Left ventricle myocardium inferior (tissue), 1 donor: Measurements from ENCODE around the gene PRRG3. TPM values are rescaled to one million over a fixed set of nuclear protein-coding genes. Genes with fewer than 3 reads are reported as not detected.

Experiments used
- DNase-seq: peaks from one replicate; pipeline ENCODE4 v3.0.0-alpha.2; 2020
- H3K27ac ChIP-seq: fragments of 200-600 bp; replicated peaks from 2 replicates; pipeline ENCODE4 v1.8.0; 2021
- H3K27me3 ChIP-seq: fragments of 200-600 bp; 2 replicates; pipeline ENCODE4 v1.8.0; 2021; ENCODE audit warnings: low read depth
- H3K36me3 ChIP-seq: fragments of 200-600 bp; 2 replicates; pipeline ENCODE4 v1.8.0; 2021
- H3K4me1 ChIP-seq: fragments of 200-600 bp; 2 replicates; pipeline ENCODE4 v1.8.0; 2021
- H3K4me3 ChIP-seq: fragments of 200-600 bp; 2 replicates; pipeline ENCODE4 v1.8.0; 2021; ENCODE audit warnings: mild to moderate bottlenecking, moderate library complexity
- H3K9me3 ChIP-seq: fragments of 200-600 bp; replicated peaks from 2 replicates; pipeline ENCODE4 v1.8.0; 2021
- CTCF ChIP-seq: fragments of 200-600 bp; IDR thresholded peaks from 2 replicates; pipeline ENCODE4 v1.8.0; 2021; ENCODE audit warnings: antibody characterized with exemption, mild to moderate bottlenecking, borderline replicate concordance
- intact Hi-C: fragments of 100-400 bp; cut with micrococcal nuclease; formaldehyde crosslinking; loops from one replicate; pipeline ENCODE4 v1.11.0; 2022
- total RNA-seq: library from RNA; stranded (reverse); fragmentation: NEBNext Ultra II Directional; extraction: Animal tissue kit (Norgen Biotek cat#: 25700); gene quantifications from one replicate; pipeline ENCODE4 v1.2.1, GENCODE V29; 2021
- donor health status: DM: no; HTN: yes; CAD: no; lungs with severe emphysema.

Gene PRRG3
- total RNA-seq, 1 donor from 2014 or later: 2.7 TPM

- intact Hi-C loops: no loop called here
- no peaks in the 10 kb centered on the region for H3K36me3 ChIP-seq
- no peak for TF ChIP-seq CTCF
Measured at GRCh38 chrX:151726751-151727150, 31.5 kb downstream of the PRRG3 start.

DNA sequence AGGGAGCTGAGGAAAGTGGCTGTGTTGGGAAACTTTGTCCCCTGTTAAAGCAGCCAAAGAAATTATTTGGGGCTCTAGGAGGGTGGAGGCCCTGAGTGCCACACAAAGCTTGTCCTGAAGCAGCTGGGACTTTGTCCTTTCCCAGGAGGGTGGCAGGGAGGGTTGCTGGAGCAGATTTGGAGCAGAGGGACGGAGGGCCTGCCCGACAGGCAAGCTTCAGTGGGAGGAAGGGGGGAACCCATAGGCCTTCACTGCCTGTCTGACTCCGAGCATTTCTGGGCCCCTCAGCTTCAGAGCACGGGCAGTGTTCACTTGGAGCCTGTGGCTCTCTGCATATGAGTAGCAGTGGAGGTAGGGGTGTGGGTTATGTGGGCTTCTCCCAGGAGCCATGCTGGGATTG, 32.1 kb downstream of the PRRG3 start:
- Histone ChIP-seq H3K36me3 (no peaks in the 10 kb centered on the region), H3K4me3 (no peak overlapping the region), H3K27ac (no peak overlapping the region), H3K9me3 (no peaks in the 10 kb centered on the region), H3K4me1 (peaks cover 21% of the 10 kb centered on the region), H3K27me3 (no peaks in the 10 kb centered on the region)
- intact Hi-C loops: no loop called here
- no peak for DNase-seq
- no peak for TF ChIP-seq CTCF

More at GRCh38 chrX:151726751-151727150, 31.5 kb downstream of the PRRG3 start:
- DNase-seq: no peak
- Histone ChIP-seq H3K4me1 (peaks cover 22% of the 10 kb centered on the region), H3K27ac (no peak overlapping the region), H3K4me3 (no peak overlapping the region), H3K9me3 (no peaks in the 10 kb centered on the region), H3K27me3 (no peaks in the 10 kb centered on the region)

- H3K27me3 ChIP-seq: no peaks in the 10 kb centered on the region
- no peak for DNase-seq
- no peaks in the 10 kb centered on the region for H3K9me3 ChIP-seq
- H3K36me3 ChIP-seq: no peaks in the 10 kb centered on the region
- no peak for TF ChIP-seq CTCF
- no peak overlapping the region for H3K4me3 ChIP-seq
- peaks cover 11% of the 10 kb centered on the region for H3K4me1 ChIP-seq
- H3K27ac ChIP-seq: no peak overlapping the region
- intact Hi-C loops: no loop called here
Measured at GRCh38 chrX:151729056-151729725, 33.9 kb downstream of the PRRG3 start.

DNA sequence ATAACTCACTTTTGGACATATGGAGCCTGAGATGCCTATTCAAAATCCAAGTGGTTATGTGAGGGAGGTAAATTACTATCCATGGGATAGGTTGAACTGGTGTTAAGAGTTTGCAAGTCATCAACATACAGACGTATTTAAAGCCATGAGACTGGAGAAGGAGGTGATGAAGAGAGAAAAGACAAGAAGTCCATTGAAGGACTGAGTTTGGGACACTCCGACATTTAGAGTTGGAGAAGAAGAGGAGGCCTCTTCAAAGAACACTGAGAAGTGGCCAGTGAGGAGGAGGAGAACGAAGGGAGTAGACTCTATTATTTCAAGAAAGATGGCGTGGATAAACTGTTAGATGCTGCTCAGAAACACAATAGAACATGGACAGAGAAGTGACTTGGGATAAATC, 39.2 kb downstream of the PRRG3 start, which contains the start of gene CNGA2:
Gene CNGA2, plus strand, starts transcription at position 301 of the 400 bp plus-strand sequence. CDS start 3,738 bp downstream, outside the sequence.
- no peak for DNase-seq
- Histone ChIP-seq H3K27ac (no peak within 1 kb of the TSS), H3K36me3 (no peaks in the 10 kb centered on the region), H3K9me3 (no peaks in the 10 kb centered on the region), H3K4me3 (no peak within 1 kb of the TSS), H3K4me1 (no peaks in the 10 kb centered on the region), H3K27me3 (no peaks in the 10 kb centered on the region)
- intact Hi-C loops: no loop called here
- TF ChIP-seq CTCF: no peak

GRCh38 chrX:151735219-151735618, 40.0 kb downstream of the PRRG3 start:
- H3K4me3 ChIP-seq: no peak overlapping the region
- no peaks in the 10 kb centered on the region for H3K4me1 ChIP-seq
- H3K27me3 ChIP-seq: no peaks in the 10 kb centered on the region
- H3K27ac ChIP-seq: no peak overlapping the region
- no peak for DNase-seq
- no peaks in the 10 kb centered on the region for H3K9me3 ChIP-seq
- H3K36me3 ChIP-seq: no peaks in the 10 kb centered on the region
- TF ChIP-seq CTCF: no peak
- intact Hi-C loops: no loop called here
